GM20431 (cell line): ENCODE results near the gene BANP.
"Not testable (repeated sequence)": the region's sequence is repeated elsewhere in the genome, so short reads cannot be mapped to it uniquely, and the experiment has no call there.

Experiments
- in situ Hi-C: fragments of 300-500 bp; cut with MseI, MboI; formaldehyde crosslinking; loops from one replicate; pipeline ENCODE4 v1.15.0; 2020; ENCODE audit warnings: low sequenced_read_pairs; ENCODE audit not compliant: unreplicated experiment

The BANP gene

GRCh38 chr16:87924811-87925670 is 26.2 kb upstream of the BANP start:
- in situ Hi-C loops: no loop called here

- in situ Hi-C loops: no loop called here
Observed at GRCh38 chr16:87926246-87927194, 24.7 kb upstream of the BANP start.

GRCh38 chr16:87927195-87927562 is 24.1 kb upstream of the BANP start:
- in situ Hi-C loops: no loop called here

GRCh38 chr16:87929986-87930385 is 21.2 kb upstream of the BANP start:
- in situ Hi-C loops: no loop called here

- in situ Hi-C loops: no loop called here
Observed at GRCh38 chr16:87930456-87930855, 20.8 kb upstream of the BANP start.

GRCh38 chr16:87931504-87931903 is 19.7 kb upstream of the BANP start:
- in situ Hi-C loops: no loop called here

- in situ Hi-C loops: not testable (repeated sequence)
Observed at GRCh38 chr16:87932475-87933139, 18.6 kb upstream of the BANP start.

- in situ Hi-C loops: no loop called here
Observed at GRCh38 chr16:87933140-87933495, 18.1 kb upstream of the BANP start.

GRCh38 chr16:87934752-87935425 is 16.3 kb upstream of the BANP start:
- in situ Hi-C loops: not testable (repeated sequence)

GRCh38 chr16:87936016-87936374 is 15.2 kb upstream of the BANP start:
- in situ Hi-C loops: not testable (repeated sequence)

GRCh38 chr16:87936375-87937230 is 14.6 kb upstream of the BANP start, which contains the start of gene CA5A:
Gene CA5A, minus strand, starts transcription at chr16:87936529. Its CDS starts 79 bp downstream, at chr16:87936450.
- in situ Hi-C loops: no loop called here

- in situ Hi-C loops: not testable (repeated sequence)
Observed at GRCh38 chr16:87937231-87937542, 14.0 kb upstream of the BANP start.

- in situ Hi-C loops: no loop called here
Observed at GRCh38 chr16:87938412-87938949, 12.8 kb upstream of the BANP start.

- in situ Hi-C loops: no loop called here
Observed at GRCh38 chr16:87939562-87940423, 11.4 kb upstream of the BANP start.

GRCh38 chr16:87942680-87943079 is 8.6 kb upstream of the BANP start:
- in situ Hi-C loops: no loop called here

- in situ Hi-C loops: no loop called here
Observed at GRCh38 chr16:87945351-87946042, 5.7 kb upstream of the BANP start.

GRCh38 chr16:87946596-87947347 is 4.5 kb upstream of the BANP start:
- in situ Hi-C loops: no loop called here
